ENCODE results near the gene PITPNC1. TPM values are rescaled to one million over a fixed set of nuclear protein-coding genes. Genes with fewer than 3 reads are reported as not detected.
A peak's percentile ranks its signal among the peaks of the same experiment; 100 is the strongest.

PITPNC1 gene
- total and polyA plus RNA-seq, 2 of the 13 experiments (the other 11 are each of a cell fraction or from before 2014, with no cell fraction given), result 4.1 to 5.7 TPM

DNA sequence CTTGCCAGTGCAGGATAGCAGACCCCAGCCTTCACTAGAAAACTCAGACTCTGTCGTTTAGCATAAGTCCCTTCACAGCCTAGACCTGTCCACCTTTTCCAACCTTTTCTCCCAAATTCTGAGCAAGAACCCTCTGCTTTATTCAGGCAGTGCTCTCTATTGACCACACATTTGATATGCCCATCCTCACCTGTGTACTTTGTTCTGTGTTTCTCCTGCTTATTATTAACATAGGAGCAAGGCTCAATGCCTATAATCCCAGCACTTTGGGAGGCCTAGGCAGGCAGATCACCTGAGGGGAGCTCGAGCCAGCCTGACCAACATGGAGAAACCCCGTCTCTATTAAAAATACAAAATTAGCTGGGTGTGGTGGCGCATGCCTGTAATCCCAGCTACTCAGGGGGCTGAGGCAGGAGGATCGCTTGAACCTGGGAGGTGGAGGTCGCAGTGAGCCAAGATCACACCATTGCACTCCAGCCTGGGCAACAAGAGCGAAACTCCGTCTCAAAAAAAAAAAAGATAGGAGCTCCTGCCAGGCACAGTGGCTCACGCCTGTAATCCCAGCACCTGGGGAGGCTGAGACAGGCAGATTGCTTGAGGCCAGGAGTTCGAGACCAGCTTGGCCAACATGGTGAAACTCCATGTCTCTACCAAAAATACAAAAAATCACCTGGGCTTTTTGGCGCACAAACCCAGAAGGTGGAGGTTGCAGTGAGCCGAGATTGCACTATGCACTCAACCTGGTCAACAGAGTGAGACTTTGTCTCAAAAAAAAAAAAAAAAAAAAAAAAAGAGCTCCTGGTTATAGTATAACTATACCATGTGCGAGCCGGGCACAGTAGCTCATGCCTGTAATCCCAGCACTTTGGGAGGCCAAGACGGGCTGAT, 350.3 kb downstream of the PITPNC1 start (continued):
- TF ChIP-seq ZNF687 (CRISPR knock-in tag; IDR thresholded peaks at IDR 0.05), result peak; percentile 82
- peak; percentile 38; the same call in 1 of the 2 replicates for TF ChIP-seq NCOA2 (CRISPR knock-in tag; IDR thresholded peaks at IDR 0.05)
- peak; percentile 47; the same call in 1 of the 2 replicates for TF ChIP-seq ERF (CRISPR knock-in tag; IDR thresholded peaks at IDR 0.05)
- TF ChIP-seq ZNF3 (CRISPR knock-in tag; IDR thresholded peaks at IDR 0.05), result 0 out of 2 replicates have a peak, but pooled peaks have one; percentile 17
- peak; percentile 88 for TF ChIP-seq PAXIP1 (CRISPR knock-in tag; conservative IDR thresholded peaks at IDR 0.05)
- TF ChIP-seq, protein P1, sequence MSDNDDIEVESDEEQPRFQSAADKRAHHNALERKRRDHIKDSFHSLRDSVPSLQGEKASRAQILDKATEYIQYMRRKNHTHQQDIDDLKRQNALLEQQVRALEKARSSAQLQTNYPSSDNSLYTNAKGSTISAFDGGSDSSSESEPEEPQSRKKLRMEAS (IDR thresholded peaks at IDR 0.05), result peak; percentile 25
- 0 out of 2 replicates have a peak, but pooled peaks have one; percentile 47 for TF ChIP-seq CBX5 (CRISPR knock-in tag; IDR thresholded peaks at IDR 0.05; ENCODE audit: borderline replicate concordance)
- TF ChIP-seq ZMYM3 (CRISPR knock-in tag; IDR thresholded peaks at IDR 0.05), result peak; percentile 57; the same call in 1 of the 2 replicates
- TF ChIP-seq ADNP (CRISPR knock-in tag; IDR thresholded peaks at IDR 0.05), result 0 out of 2 replicates have a peak, but pooled peaks have one; percentile 73
- peak; percentile 69 for TF ChIP-seq PITX1 (CRISPR knock-in tag; IDR thresholded peaks at IDR 0.05)
- peak; percentile 29; the same call in 1 of the 2 replicates for TF ChIP-seq SOX5 (CRISPR knock-in tag; IDR thresholded peaks at IDR 0.05; ENCODE audit: borderline replicate concordance)
- TF ChIP-seq, protein P2, sequence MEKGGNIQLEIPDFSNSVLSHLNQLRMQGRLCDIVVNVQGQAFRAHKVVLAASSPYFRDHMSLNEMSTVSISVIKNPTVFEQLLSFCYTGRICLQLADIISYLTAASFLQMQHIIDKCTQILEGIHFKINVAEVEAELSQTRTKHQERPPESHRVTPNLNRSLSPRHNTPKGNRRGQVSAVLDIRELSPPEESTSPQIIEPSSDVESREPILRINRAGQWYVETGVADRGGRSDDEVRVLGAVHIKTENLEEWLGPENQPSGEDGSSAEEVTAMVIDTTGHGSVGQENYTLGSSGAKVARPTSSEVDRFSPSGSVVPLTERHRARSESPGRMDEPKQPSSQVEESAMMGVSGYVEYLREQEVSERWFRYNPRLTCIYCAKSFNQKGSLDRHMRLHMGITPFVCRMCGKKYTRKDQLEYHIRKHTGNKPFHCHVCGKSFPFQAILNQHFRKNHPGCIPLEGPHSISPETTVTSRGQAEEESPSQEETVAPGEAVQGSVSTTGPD (CRISPR knock-in tag; IDR thresholded peaks at IDR 0.05), result peak; percentile 86
- TF ChIP-seq MEIS1 (CRISPR knock-in tag; IDR thresholded peaks at IDR 0.05; ENCODE audit: borderline replicate concordance), result 0 out of 2 replicates have a peak, but pooled peaks have one; percentile 31
- peak; percentile 86; the same call in 1 of the 2 replicates for TF ChIP-seq PHF21A (CRISPR knock-in tag; IDR thresholded peaks at IDR 0.05)
- TF ChIP-seq ZNF670 (CRISPR knock-in tag; IDR thresholded peaks at IDR 0.05; ENCODE audit: borderline replicate concordance), result 0 out of 2 replicates have a peak, but pooled peaks have one; percentile 33
- 0 out of 2 replicates have a peak, but pooled peaks have one; percentile 3 for TF ChIP-seq ZNF782 (CRISPR knock-in tag; IDR thresholded peaks at IDR 0.05; ENCODE audit: borderline replicate concordance)
- TF ChIP-seq GATAD1 (CRISPR knock-in tag; IDR thresholded peaks at IDR 0.05), result 0 out of 2 replicates have a peak, but pooled peaks have one; percentile 15
- 0 out of 2 replicates have a peak, but pooled peaks have one; percentile 25 for TF ChIP-seq HIVEP1 (CRISPR knock-in tag; IDR thresholded peaks at IDR 0.05)
- 0 out of 2 replicates have a peak, but pooled peaks have one; percentile 69 for TF ChIP-seq EEA1 (CRISPR knock-in tag; IDR thresholded peaks at IDR 0.05; ENCODE audit: borderline replicate concordance)
